HepG2 (cell line): ENCODE measurements around the gene ORC6. TPM values are rescaled to one million over a fixed set of nuclear protein-coding genes. Genes with fewer than 3 reads are reported as not detected.
A peak's percentile ranks its signal among the peaks of the same experiment; 100 is the strongest.

Experiments
- BORCS8-MEF2B ChIP-seq: sonication (generic); formaldehyde crosslinking; IDR thresholded peaks from 2 replicates; pipeline ENCODE4 v1.8.0; 2022; ENCODE audit warnings: mild to moderate bottlenecking, missing genetic modification reagents
- MAZ ChIP-seq, 2 experiments: sonication (generic) in 1 of 2; formaldehyde crosslinking in 1 of 2; IDR thresholded peaks; 2 replicates each; pipeline versions ENCODE4 v1.5.0 to v1.6.1; 2012 to 2020; ENCODE audit warnings: low read depth in 2 of 2, mild to moderate bottlenecking in 2 of 2, borderline replicate concordance in 1 of 2, improper control_type of control experiment in 1 of 2, low read length in 1 of 2, missing genetic modification reagents in 1 of 2, moderate library complexity in 1 of 2
- NFKBIZ ChIP-seq: IDR thresholded peaks from 2 replicates; pipeline ENCODE4 v1.6.1; 2018; ENCODE audit warnings: missing genetic modification reagents, missing compliant biosample characterization
- NONO ChIP-seq, 2 experiments: fragments of 450-650 bp in 1 of 2; sonication (generic) in 1 of 2; formaldehyde crosslinking in 1 of 2; IDR thresholded peaks in 1 of 2; conservative IDR thresholded peaks in 1 of 2; 2 replicates each; pipeline versions ENCODE4 v1.6.1 to v1.8.0; 2017 to 2022; ENCODE audit warnings: mild to moderate bottlenecking in 1 of 2, missing genetic modification reagents in 1 of 2, moderate library complexity in 1 of 2
- PLRG1 ChIP-seq: fragments of 450-650 bp; conservative IDR thresholded peaks from 2 replicates; pipeline ENCODE4 v1.6.1; 2016
- RBM39 ChIP-seq: fragments of 200-400 bp; formaldehyde crosslinking; IDR thresholded peaks from one replicate; pipeline ENCODE4 v1.6.1; 2018; ENCODE audit warnings: antibody characterized with exemption, mild to moderate bottlenecking, low read depth, low read length; ENCODE audit not compliant: poor library complexity, severe bottlenecking
- ZNF615 ChIP-seq: sonication (generic); formaldehyde crosslinking; IDR thresholded peaks from 2 replicates; pipeline ENCODE4 v1.5.0; 2020; ENCODE audit warnings: mild to moderate bottlenecking, missing genetic modification reagents, borderline replicate concordance
- ZNF713 ChIP-seq: sonication (generic); formaldehyde crosslinking; IDR thresholded peaks from 2 replicates; pipeline ENCODE4 v1.4.0; 2020; ENCODE audit warnings: mild to moderate bottlenecking, missing genetic modification reagents
- ZNF737 ChIP-seq: sonication (generic); formaldehyde crosslinking; IDR thresholded peaks from 2 replicates; pipeline ENCODE4 v1.5.0; 2020; ENCODE audit warnings: missing genetic modification reagents, mild to moderate bottlenecking, borderline replicate concordance
- ZNF878 ChIP-seq: sonication (generic); formaldehyde crosslinking; IDR thresholded peaks from 2 replicates; pipeline ENCODE4 v1.8.1; 2023; ENCODE audit warnings: mild to moderate bottlenecking, missing genetic modification reagents, moderate library complexity
- polyA plus RNA-seq, 8 experiments: library from polyadenylated mRNA; depleted of rRNA in 3 of 8; stranded (reverse) in 7 of 8; unstranded in 1 of 8; fragments of >200 nt; fragmentation: Illumina TruSeq in 4 of 8; extraction: Trizol in 4 of 8; gene quantifications; 2 replicates each; pipeline versions ENCODE4 v1.2.1 to v1.2.3, GENCODE V29; 2011 to 2016; ENCODE audit warnings: low read depth in 4 of 8, missing spikeins in 1 of 8, mixed read lengths in 1 of 8; ENCODE audit not compliant: insufficient read depth in 1 of 8
- total RNA-seq, 5 experiments: library from RNA; depleted of rRNA; stranded (reverse); fragments of >200 nt; fragmentation: Illumina TruSeq; extraction: Trizol; gene quantifications; 2 replicates each; pipeline ENCODE4 v1.2.3, GENCODE V29; 2016; ENCODE audit warnings: low read depth in 1 of 5
- TF ChIP-seq, protein P1 (sequence below): sonication (generic); formaldehyde crosslinking; IDR thresholded peaks from 2 replicates; pipeline ENCODE4 v1.5.0; 2020; ENCODE audit warnings: missing genetic modification reagents
- TF ChIP-seq, protein P2 (sequence below): IDR thresholded peaks from 2 replicates; pipeline ENCODE4 v1.6.1; 2016; ENCODE audit warnings: low read depth, control low read depth
- TF ChIP-seq, protein P3 (sequence below): IDR thresholded peaks from 2 replicates; pipeline ENCODE4 v1.6.1; 2012; ENCODE audit warnings: low read length, improper control_type of control experiment
- TF ChIP-seq, protein P4 (sequence below): sonication (generic); formaldehyde crosslinking; IDR thresholded peaks from 2 replicates; pipeline ENCODE4 v1.5.0; 2020; ENCODE audit warnings: missing genetic modification reagents, mild to moderate bottlenecking, borderline replicate concordance
- TF ChIP-seq, protein P5 (sequence below): sonication (generic); formaldehyde crosslinking; IDR thresholded peaks from 2 replicates; pipeline ENCODE4 v1.4.0; 2020; ENCODE audit warnings: missing genetic modification reagents, borderline replicate concordance
- TF ChIP-seq, protein P6 (sequence below): IDR thresholded peaks from 2 replicates; pipeline ENCODE4 v1.6.1; 2016; ENCODE audit warnings: missing compliant biosample characterization, missing genetic modification reagents, borderline replicate concordance

The ORC6 gene
- total and polyA plus RNA-seq, 2 of the 13 experiments (the other 11 are each of a cell fraction or from before 2014, with no cell fraction given): 34.2 to 69.8 TPM

DNA sequence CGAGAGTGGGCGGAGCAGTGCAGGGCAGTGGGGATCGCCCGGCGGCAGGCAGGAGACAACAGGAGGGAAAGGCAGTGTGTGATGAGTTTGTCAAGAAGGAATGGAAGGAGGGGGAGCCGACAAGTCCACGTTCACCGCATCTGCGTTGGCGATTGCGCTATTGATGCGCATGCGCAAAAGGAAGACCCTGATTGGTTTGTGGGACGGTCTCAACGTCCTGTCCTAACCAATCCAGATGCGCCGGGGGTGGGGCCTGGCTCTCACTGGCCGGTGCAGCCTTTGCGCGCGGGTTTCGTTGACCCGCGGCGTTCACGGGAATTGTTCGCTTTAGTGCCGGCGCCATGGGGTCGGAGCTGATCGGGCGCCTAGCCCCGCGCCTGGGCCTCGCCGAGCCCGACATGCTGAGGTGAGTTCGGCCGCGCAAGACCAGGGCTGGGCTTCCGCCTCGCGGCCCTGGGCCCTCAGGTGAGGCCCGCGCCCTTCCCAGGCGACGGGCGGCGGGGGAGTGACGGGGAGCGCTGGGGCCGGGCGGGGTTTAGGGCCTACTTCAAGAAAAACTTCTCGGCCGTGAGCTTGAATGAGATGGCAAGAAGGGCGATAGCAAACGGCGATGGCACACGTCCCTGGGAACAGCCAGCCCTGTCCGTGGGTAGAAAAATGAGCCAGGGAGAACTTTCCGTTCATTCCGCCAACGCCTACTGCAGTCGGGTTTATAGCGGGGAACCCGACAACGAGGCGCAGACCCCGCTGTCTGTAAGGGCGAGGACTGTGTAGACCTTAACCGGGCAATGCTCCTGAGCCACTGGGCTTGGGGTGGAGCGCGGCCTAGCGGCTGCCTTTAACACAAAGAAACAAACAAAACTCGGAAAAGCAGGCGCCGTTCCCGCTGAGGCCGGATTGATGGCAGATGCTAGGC lies at the start of gene ORC6 (continued):
- TF ChIP-seq, protein P1, sequence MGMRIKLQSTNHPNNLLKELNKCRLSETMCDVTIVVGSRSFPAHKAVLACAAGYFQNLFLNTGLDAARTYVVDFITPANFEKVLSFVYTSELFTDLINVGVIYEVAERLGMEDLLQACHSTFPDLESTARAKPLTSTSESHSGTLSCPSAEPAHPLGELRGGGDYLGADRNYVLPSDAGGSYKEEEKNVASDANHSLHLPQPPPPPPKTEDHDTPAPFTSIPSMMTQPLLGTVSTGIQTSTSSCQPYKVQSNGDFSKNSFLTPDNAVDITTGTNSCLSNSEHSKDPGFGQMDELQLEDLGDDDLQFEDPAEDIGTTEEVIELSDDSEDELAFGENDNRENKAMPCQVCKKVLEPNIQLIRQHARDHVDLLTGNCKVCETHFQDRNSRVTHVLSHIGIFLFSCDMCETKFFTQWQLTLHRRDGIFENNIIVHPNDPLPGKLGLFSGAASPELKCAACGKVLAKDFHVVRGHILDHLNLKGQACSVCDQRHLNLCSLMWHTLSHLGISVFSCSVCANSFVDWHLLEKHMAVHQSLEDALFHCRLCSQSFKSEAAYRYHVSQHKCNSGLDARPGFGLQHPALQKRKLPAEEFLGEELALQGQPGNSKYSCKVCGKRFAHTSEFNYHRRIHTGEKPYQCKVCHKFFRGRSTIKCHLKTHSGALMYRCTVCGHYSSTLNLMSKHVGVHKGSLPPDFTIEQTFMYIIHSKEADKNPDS (CRISPR knock-in tag): no peak
- TF ChIP-seq, protein P2, sequence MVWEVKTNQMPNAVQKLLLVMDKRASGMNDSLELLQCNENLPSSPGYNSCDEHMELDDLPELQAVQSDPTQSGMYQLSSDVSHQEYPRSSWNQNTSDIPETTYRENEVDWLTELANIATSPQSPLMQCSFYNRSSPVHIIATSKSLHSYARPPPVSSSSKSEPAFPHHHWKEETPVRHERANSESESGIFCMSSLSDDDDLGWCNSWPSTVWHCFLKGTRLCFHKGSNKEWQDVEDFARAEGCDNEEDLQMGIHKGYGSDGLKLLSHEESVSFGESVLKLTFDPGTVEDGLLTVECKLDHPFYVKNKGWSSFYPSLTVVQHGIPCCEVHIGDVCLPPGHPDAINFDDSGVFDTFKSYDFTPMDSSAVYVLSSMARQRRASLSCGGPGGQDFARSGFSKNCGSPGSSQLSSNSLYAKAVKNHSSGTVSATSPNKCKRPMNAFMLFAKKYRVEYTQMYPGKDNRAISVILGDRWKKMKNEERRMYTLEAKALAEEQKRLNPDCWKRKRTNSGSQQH (CRISPR knock-in tag): peak; percentile 99
- TF ChIP-seq, protein P3, sequence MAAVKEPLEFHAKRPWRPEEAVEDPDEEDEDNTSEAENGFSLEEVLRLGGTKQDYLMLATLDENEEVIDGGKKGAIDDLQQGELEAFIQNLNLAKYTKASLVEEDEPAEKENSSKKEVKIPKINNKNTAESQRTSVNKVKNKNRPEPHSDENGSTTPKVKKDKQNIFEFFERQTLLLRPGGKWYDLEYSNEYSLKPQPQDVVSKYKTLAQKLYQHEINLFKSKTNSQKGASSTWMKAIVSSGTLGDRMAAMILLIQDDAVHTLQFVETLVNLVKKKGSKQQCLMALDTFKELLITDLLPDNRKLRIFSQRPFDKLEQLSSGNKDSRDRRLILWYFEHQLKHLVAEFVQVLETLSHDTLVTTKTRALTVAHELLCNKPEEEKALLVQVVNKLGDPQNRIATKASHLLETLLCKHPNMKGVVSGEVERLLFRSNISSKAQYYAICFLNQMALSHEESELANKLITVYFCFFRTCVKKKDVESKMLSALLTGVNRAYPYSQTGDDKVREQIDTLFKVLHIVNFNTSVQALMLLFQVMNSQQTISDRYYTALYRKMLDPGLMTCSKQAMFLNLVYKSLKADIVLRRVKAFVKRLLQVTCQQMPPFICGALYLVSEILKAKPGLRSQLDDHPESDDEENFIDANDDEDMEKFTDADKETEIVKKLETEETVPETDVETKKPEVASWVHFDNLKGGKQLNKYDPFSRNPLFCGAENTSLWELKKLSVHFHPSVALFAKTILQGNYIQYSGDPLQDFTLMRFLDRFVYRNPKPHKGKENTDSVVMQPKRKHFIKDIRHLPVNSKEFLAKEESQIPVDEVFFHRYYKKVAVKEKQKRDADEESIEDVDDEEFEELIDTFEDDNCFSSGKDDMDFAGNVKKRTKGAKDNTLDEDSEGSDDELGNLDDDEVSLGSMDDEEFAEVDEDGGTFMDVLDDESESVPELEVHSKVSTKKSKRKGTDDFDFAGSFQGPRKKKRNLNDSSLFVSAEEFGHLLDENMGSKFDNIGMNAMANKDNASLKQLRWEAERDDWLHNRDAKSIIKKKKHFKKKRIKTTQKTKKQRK: no peak
- TF ChIP-seq ZNF737 (CRISPR knock-in tag) (no peak), PLRG1 (no peak), MAZ (IDR thresholded peaks at IDR 0.05; ENCODE audit: borderline replicate concordance, low read depth, low read length) (no peak), MAZ (CRISPR knock-in tag; IDR thresholded peaks at IDR 0.05; ENCODE audit: low read depth) (no peak), ZNF615 (CRISPR knock-in tag) (0 out of 2 replicates have a peak, but pooled peaks have one; percentile 63), NONO (IDR thresholded peaks at IDR 0.05) (no peak), NONO (CRISPR knock-in tag; conservative IDR thresholded peaks at IDR 0.05) (peak; percentile 43; the same call in 1 of the 2 replicates), RBM39 (peak; percentile 74), NFKBIZ (CRISPR knock-in tag) (no peak), BORCS8-MEF2B (CRISPR knock-in tag) (no peak; the same call in 1 of the 2 replicates), ZNF878 (CRISPR knock-in tag) (no peak), ZNF713 (CRISPR knock-in tag) (no peak)
- TF ChIP-seq, protein P4, sequence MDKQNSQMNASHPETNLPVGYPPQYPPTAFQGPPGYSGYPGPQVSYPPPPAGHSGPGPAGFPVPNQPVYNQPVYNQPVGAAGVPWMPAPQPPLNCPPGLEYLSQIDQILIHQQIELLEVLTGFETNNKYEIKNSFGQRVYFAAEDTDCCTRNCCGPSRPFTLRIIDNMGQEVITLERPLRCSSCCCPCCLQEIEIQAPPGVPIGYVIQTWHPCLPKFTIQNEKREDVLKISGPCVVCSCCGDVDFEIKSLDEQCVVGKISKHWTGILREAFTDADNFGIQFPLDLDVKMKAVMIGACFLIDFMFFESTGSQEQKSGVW (CRISPR knock-in tag): no peak
- TF ChIP-seq, protein P5, sequence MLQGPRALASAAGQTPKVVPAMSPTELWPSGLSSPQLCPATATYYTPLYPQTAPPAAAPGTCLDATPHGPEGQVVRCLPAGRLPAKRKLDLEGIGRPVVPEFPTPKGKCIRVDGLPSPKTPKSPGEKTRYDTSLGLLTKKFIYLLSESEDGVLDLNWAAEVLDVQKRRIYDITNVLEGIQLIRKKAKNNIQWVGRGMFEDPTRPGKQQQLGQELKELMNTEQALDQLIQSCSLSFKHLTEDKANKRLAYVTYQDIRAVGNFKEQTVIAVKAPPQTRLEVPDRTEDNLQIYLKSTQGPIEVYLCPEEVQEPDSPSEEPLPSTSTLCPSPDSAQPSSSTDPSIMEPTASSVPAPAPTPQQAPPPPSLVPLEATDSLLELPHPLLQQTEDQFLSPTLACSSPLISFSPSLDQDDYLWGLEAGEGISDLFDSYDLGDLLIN (CRISPR knock-in tag): 0 out of 2 replicates have a peak, but pooled peaks have one; percentile 34
- TF ChIP-seq, protein P6, sequence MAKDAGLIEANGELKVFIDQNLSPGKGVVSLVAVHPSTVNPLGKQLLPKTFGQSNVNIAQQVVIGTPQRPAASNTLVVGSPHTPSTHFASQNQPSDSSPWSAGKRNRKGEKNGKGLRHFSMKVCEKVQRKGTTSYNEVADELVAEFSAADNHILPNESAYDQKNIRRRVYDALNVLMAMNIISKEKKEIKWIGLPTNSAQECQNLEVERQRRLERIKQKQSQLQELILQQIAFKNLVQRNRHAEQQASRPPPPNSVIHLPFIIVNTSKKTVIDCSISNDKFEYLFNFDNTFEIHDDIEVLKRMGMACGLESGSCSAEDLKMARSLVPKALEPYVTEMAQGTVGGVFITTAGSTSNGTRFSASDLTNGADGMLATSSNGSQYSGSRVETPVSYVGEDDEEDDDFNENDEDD (CRISPR knock-in tag): peak; percentile 99
